Measurements from ENCODE around the gene SF3B5. TPM values are rescaled to one million over a fixed set of nuclear protein-coding genes. Genes with fewer than 3 reads are reported as not detected.

Gene SF3B5
- total RNA-seq, 1 experiment from 2014 or later: 139 TPM

- no peak for ATAC-seq
- BruUV-seq (replicated peaks): no TSS peak
Measured at GRCh38 chr6:144143878-144144277, 48.5 kb upstream of the SF3B5 start.

GRCh38 chr6:144143106-144143505, 47.7 kb upstream of the SF3B5 start:
- Histone ChIP-seq H3K4me2 (ENCODE audit: low read length) (no peak overlapping the region), H3K79me2 (ENCODE audit: low read length) (no peaks in the 10 kb centered on the region), H3K9me3 (ENCODE audit: low read length) (no peaks in the 10 kb centered on the region), H4K20me1 (ENCODE audit: low read length) (no peaks in the 10 kb centered on the region), H3F3A (ENCODE audit: low read length, unreplicated experiment) (no peaks in the 10 kb centered on the region), H3K9me2 (replicated peaks; ENCODE audit: low read length) (no peaks in the 10 kb centered on the region), H3K4me3 (ENCODE audit: low read length) (no peak overlapping the region), H3K27me3 (ENCODE audit: low read length) (no peaks in the 10 kb centered on the region), H3K36me3 (ENCODE audit: low read depth, low read length) (no peaks in the 10 kb centered on the region), H3K4me1 (ENCODE audit: insufficient read depth, low read length) (no peaks in the 10 kb centered on the region), H2AFZ (ENCODE audit: low read length) (no peak overlapping the region), H3K9ac (ENCODE audit: low read length) (no peak overlapping the region), H3K27ac (ENCODE audit: low read length) (no peak overlapping the region)
- intact Hi-C loops (cut with micrococcal nuclease): no loop called here
- no peak for DNase-seq
- POLR2A ChIA-PET (ENCODE audit: unreplicated experiment): no interaction called here
- TF ChIP-seq EZH2phosphoT487 (IDR thresholded peaks at IDR 0.05; ENCODE audit: borderline replicate concordance, low read length) (no peak), EZH2 (IDR thresholded peaks at IDR 0.05; ENCODE audit: low read length, unreplicated experiment) (no peak), CTCF (conservative IDR thresholded peaks at IDR 0.05; ENCODE audit: low read depth, low read length) (no peak)
- CTCF ChIA-PET: no interaction called here
- no peak for ATAC-seq
- BruUV-seq (replicated peaks): no TSS peak

More at GRCh38 chr6:144143878-144144277, 48.5 kb upstream of the SF3B5 start:
- no peak overlapping the region for H3K27ac ChIP-seq (ENCODE audit: low read length)
- H3F3A ChIP-seq (ENCODE audit: low read length, unreplicated experiment): no peaks in the 10 kb centered on the region
- H3K27me3 ChIP-seq (ENCODE audit: low read length): no peaks in the 10 kb centered on the region
- H3K9me3 ChIP-seq (ENCODE audit: low read length): no peaks in the 10 kb centered on the region
- no peak overlapping the region for H3K9ac ChIP-seq (ENCODE audit: low read length)
- ChIA-PET POLR2A (ENCODE audit: unreplicated experiment) (no interaction called here), CTCF (no interaction called here)
- no peak overlapping the region for H2AFZ ChIP-seq (ENCODE audit: low read length)
- TF ChIP-seq CTCF (conservative IDR thresholded peaks at IDR 0.05; ENCODE audit: low read depth, low read length) (no peak), EZH2 (IDR thresholded peaks at IDR 0.05; ENCODE audit: low read length, unreplicated experiment) (no peak), EZH2phosphoT487 (IDR thresholded peaks at IDR 0.05; ENCODE audit: borderline replicate concordance, low read length) (no peak)
- H3K4me3 ChIP-seq (ENCODE audit: low read length): no peak overlapping the region
- no peak for DNase-seq
- H3K79me2 ChIP-seq (ENCODE audit: low read length): no peaks in the 10 kb centered on the region
- no peaks in the 10 kb centered on the region for H3K4me1 ChIP-seq (ENCODE audit: insufficient read depth, low read length)
- intact Hi-C loops (cut with micrococcal nuclease): no loop called here
- H3K9me2 ChIP-seq (replicated peaks; ENCODE audit: low read length): no peaks in the 10 kb centered on the region
- no peaks in the 10 kb centered on the region for H4K20me1 ChIP-seq (ENCODE audit: low read length)
- H3K4me2 ChIP-seq (ENCODE audit: low read length): no peak overlapping the region
- no peaks in the 10 kb centered on the region for H3K36me3 ChIP-seq (ENCODE audit: low read depth, low read length)

GRCh38 chr6:144141470-144141869, 46.1 kb upstream of the SF3B5 start:
- H3K9ac ChIP-seq (ENCODE audit: low read length): no peak overlapping the region
- H3K79me2 ChIP-seq (ENCODE audit: low read length): no peaks in the 10 kb centered on the region
- H2AFZ ChIP-seq (ENCODE audit: low read length): no peak overlapping the region
- no peaks in the 10 kb centered on the region for H3K27me3 ChIP-seq (ENCODE audit: low read length)
- TF ChIP-seq CTCF (conservative IDR thresholded peaks at IDR 0.05; ENCODE audit: low read depth, low read length) (no peak), EZH2phosphoT487 (IDR thresholded peaks at IDR 0.05; ENCODE audit: borderline replicate concordance, low read length) (no peak), EZH2 (IDR thresholded peaks at IDR 0.05; ENCODE audit: low read length, unreplicated experiment) (no peak)
- H3K27ac ChIP-seq (ENCODE audit: low read length): no peak overlapping the region
- CTCF ChIA-PET: no interaction called here
- no peak overlapping the region for H3K4me2 ChIP-seq (ENCODE audit: low read length)
- intact Hi-C loops (cut with micrococcal nuclease): no loop called here
- H3F3A ChIP-seq (ENCODE audit: low read length, unreplicated experiment): no peaks in the 10 kb centered on the region
- no peaks in the 10 kb centered on the region for H3K9me2 ChIP-seq (replicated peaks; ENCODE audit: low read length)
- no peaks in the 10 kb centered on the region for H3K9me3 ChIP-seq (ENCODE audit: low read length)
- no peak for ATAC-seq
- no peak for DNase-seq
- H3K36me3 ChIP-seq (ENCODE audit: low read depth, low read length): no peaks in the 10 kb centered on the region
- POLR2A ChIA-PET (ENCODE audit: unreplicated experiment): no interaction called here
- no peaks in the 10 kb centered on the region for H4K20me1 ChIP-seq (ENCODE audit: low read length)
- no peaks in the 10 kb centered on the region for H3K4me1 ChIP-seq (ENCODE audit: insufficient read depth, low read length)
- H3K4me3 ChIP-seq (ENCODE audit: low read length): no peak overlapping the region
- BruUV-seq (replicated peaks): no TSS peak

Measured in PC-3 (cell line).